DND-41 (cell line): ENCODE results near the gene ATP10A.

Experiments
- ATAC-seq: fragments of 200-7000 bp; cut with Tn5 transposase; 3 replicates; pipeline ENCODE4 v1.9.1; 2021; ENCODE audit warnings: low read depth; ENCODE audit not compliant: insufficient read depth
- DNase-seq: peaks from one replicate; pipeline ENCODE4 v3.0.0-alpha.2; 2020
- H2AFZ ChIP-seq: 2 replicates; pipeline ENCODE4 v1.6.0; 2012; ENCODE audit warnings: low read depth, low read length
- H3K27ac ChIP-seq: 2 replicates; pipeline ENCODE4 v1.5.1; 2012; ENCODE audit warnings: low read length, inconsistent platforms
- H3K27me3 ChIP-seq: fragments of 200-600 bp; sonication (generic); 2 replicates; pipeline ENCODE4 v1.6.0; 2012; ENCODE audit warnings: low read length, mild to moderate bottlenecking, inconsistent platforms; ENCODE audit not compliant: insufficient read depth, poor library complexity
- H3K36me3 ChIP-seq: 2 replicates; pipeline ENCODE4 v1.5.1; 2012; ENCODE audit warnings: low read length, inconsistent platforms; ENCODE audit not compliant: insufficient read depth
- H3K4me1 ChIP-seq: 2 replicates; pipeline ENCODE4 v1.5.1; 2012; ENCODE audit warnings: mild to moderate bottlenecking, low read length; ENCODE audit not compliant: insufficient read depth
- H3K4me2 ChIP-seq: 2 replicates; pipeline ENCODE4 v1.6.0; 2012; ENCODE audit warnings: mild to moderate bottlenecking, moderate library complexity, low read length, inconsistent platforms; ENCODE audit not compliant: insufficient read depth
- H3K4me3 ChIP-seq, 2 experiments: fragments of 200-600 bp in 1 of 2; shearing (Covaris generic) in 1 of 2; 2 replicates each; pipeline ENCODE4 v1.5.1; 2012 to 2016; ENCODE audit warnings: inconsistent platforms in 2 of 2, low read length in 2 of 2, mild to moderate bottlenecking in 2 of 2, low read depth in 1 of 2, moderate library complexity in 1 of 2
- H3K79me2 ChIP-seq: 2 replicates; pipeline ENCODE4 v1.6.0; 2012; ENCODE audit warnings: low read length, inconsistent platforms; ENCODE audit not compliant: insufficient read depth
- H3K9ac ChIP-seq: 2 replicates; pipeline ENCODE4 v1.6.0; 2012; ENCODE audit warnings: low read depth, mild to moderate bottlenecking, inconsistent platforms, low read length, moderate library complexity
- H3K9me3 ChIP-seq: 2 replicates; pipeline ENCODE4 v1.5.1; 2012; ENCODE audit warnings: low read length, moderate library complexity, mild to moderate bottlenecking, inconsistent platforms; ENCODE audit not compliant: insufficient read depth, severe bottlenecking
- H4K20me1 ChIP-seq: 2 replicates; pipeline ENCODE4 v1.6.0; 2012; ENCODE audit warnings: low read length; ENCODE audit not compliant: insufficient read depth
- CTCF ChIP-seq: IDR thresholded peaks from 2 replicates; pipeline ENCODE4 v1.5.1; 2012; ENCODE audit warnings: borderline replicate concordance, low read length, moderate library complexity, mild to moderate bottlenecking; ENCODE audit not compliant: poor library complexity, severe bottlenecking; ENCODE audit errors: extremely low read depth
- EZH2 ChIP-seq: IDR thresholded peaks from 3 replicates; pipeline ENCODE4 v1.6.1; 2012; ENCODE audit warnings: borderline replicate concordance, low read depth, mild to moderate bottlenecking, moderate library complexity, low read length, inconsistent platforms; ENCODE audit not compliant: severe bottlenecking

ATP10A gene

GRCh38 chr15:25862472-25863110 is 536 bp downstream of the ATP10A start:
- H3K36me3 ChIP-seq, result no peaks in the 10 kb centered on the region
- DNase-seq (no peak), ATAC-seq (no peak)
- H3K4me1 ChIP-seq, result peaks cover 3% of the 10 kb centered on the region; the same call in 1 of the 2 replicates
- no peaks in the 10 kb centered on the region for H3K27me3 ChIP-seq
- no peak overlapping the region for H3K9ac ChIP-seq
- no peak overlapping the region for H3K4me2 ChIP-seq
- no peak overlapping the region for H3K4me3 ChIP-seq
- no peak overlapping the region for H3K27ac ChIP-seq
- TF ChIP-seq CTCF (no peak), EZH2 (no peak)
- no peaks in the 10 kb centered on the region for H3K79me2 ChIP-seq
- H3K9me3 ChIP-seq, result peaks cover 2% of the 10 kb centered on the region
- H2AFZ ChIP-seq, result no peak overlapping the region
- no peaks in the 10 kb centered on the region for H4K20me1 ChIP-seq

DNA sequence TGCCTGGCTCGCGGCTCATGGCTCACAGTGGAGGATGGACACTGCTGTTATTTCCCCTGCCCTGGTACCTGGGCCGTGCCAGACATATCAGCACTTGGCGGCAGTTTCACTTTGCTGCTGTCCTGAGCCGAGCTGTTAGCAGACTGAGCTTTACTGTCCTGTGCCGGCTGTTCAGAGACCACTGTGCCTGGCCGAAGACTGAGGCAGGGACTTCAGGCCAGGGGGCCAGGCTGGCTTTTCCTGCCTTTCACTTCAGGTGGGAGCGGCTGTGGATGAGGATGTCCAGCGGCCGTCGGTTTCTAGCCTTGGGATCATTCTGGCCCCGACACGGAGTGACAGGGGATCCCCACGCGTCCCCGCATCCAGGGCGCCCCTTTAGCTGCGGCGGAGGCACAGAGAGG is 1.1 kb downstream of the ATP10A start:
- H4K20me1 ChIP-seq, result no peaks in the 10 kb centered on the region
- H3K27me3 ChIP-seq, result no peaks in the 10 kb centered on the region
- H3K36me3 ChIP-seq, result no peaks in the 10 kb centered on the region
- H3K79me2 ChIP-seq, result no peaks in the 10 kb centered on the region
- no peak overlapping the region for H2AFZ ChIP-seq
- no peak overlapping the region for H3K27ac ChIP-seq
- peaks cover 2% of the 10 kb centered on the region for H3K9me3 ChIP-seq
- H3K4me3 ChIP-seq, result no peak overlapping the region
- TF ChIP-seq EZH2 (no peak), CTCF (no peak)
- peaks cover 3% of the 10 kb centered on the region; the same call in 1 of the 2 replicates for H3K4me1 ChIP-seq
- DNase-seq, result no peak
- no peak for ATAC-seq
- no peak overlapping the region for H3K9ac ChIP-seq
- no peak overlapping the region for H3K4me2 ChIP-seq

GRCh38 chr15:25860885-25861866 is 2.0 kb downstream of the ATP10A start:
- no peak overlapping the region for H3K4me3 ChIP-seq
- ATAC-seq, result no peak
- no peak overlapping the region for H3K9ac ChIP-seq
- H3K27me3 ChIP-seq, result no peaks in the 10 kb centered on the region
- no peak for DNase-seq
- H3K4me1 ChIP-seq, result peaks cover 3% of the 10 kb centered on the region; the same call in 1 of the 2 replicates
- no peaks in the 10 kb centered on the region for H4K20me1 ChIP-seq
- H3K9me3 ChIP-seq, result peaks cover 2% of the 10 kb centered on the region
- no peak for TF ChIP-seq EZH2
- no peak for TF ChIP-seq CTCF
- no peak overlapping the region for H2AFZ ChIP-seq
- no peak overlapping the region for H3K4me2 ChIP-seq
- no peaks in the 10 kb centered on the region for H3K79me2 ChIP-seq
- no peaks in the 10 kb centered on the region for H3K36me3 ChIP-seq
- H3K27ac ChIP-seq, result no peak overlapping the region
